ENCODE data around the gene DAP3.
"Not testable (repeated sequence)": the region's sequence is repeated elsewhere in the genome, so short reads cannot be mapped to it uniquely, and the experiment has no call there.

DNA sequence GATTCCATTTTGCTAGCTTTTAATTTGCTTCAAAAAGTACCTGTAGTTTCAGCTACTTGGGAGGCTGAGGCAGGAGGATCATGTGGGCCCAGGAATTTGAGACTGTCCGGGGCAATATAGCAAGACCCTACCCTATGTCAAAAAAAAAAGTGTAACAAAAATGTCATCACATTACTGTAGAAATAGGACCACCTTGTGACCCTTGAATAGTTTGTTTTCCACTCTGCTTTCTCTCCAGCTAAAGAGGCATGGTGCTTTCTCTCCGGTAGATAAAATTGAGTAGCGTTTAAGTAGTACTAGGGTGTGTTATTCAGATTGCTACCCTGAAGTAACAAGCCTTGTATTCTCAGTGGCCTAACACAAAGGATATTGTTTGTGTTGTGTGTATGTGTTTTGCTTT lies 23.7 kb downstream of the DAP3 start:
- TF ChIP-seq CTCF (IDR thresholded peaks at IDR 0.05); POLR2AphosphoS5 (IDR thresholded peaks at IDR 0.05); POLR2A (IDR thresholded peaks at IDR 0.05; ENCODE audit: low read depth): not testable (repeated sequence)
